SU-DHL-6 (cell line): Measurements from ENCODE around the gene HLA-C.

Source experiments
- EZH2phosphoT487 ChIP-seq: fragments of 200-600 bp; sonication (generic), shearing (Covaris generic); conservative IDR thresholded peaks from 2 replicates; pipeline ENCODE4 v1.6.1; 2018; ENCODE audit warnings: mild to moderate bottlenecking, antibody characterized with exemption, low read length, moderate library complexity, mixed read lengths
- TF ChIP-seq, protein P1 (sequence below): fragments of 200-600 bp; sonication (generic); IDR thresholded peaks from one replicate; pipeline ENCODE4 v1.5.1; 2017; ENCODE audit warnings: antibody characterized with exemption, mild to moderate bottlenecking, low read length, moderate library complexity; ENCODE audit not compliant: insufficient read depth, poor library complexity, severe bottlenecking

DNA sequence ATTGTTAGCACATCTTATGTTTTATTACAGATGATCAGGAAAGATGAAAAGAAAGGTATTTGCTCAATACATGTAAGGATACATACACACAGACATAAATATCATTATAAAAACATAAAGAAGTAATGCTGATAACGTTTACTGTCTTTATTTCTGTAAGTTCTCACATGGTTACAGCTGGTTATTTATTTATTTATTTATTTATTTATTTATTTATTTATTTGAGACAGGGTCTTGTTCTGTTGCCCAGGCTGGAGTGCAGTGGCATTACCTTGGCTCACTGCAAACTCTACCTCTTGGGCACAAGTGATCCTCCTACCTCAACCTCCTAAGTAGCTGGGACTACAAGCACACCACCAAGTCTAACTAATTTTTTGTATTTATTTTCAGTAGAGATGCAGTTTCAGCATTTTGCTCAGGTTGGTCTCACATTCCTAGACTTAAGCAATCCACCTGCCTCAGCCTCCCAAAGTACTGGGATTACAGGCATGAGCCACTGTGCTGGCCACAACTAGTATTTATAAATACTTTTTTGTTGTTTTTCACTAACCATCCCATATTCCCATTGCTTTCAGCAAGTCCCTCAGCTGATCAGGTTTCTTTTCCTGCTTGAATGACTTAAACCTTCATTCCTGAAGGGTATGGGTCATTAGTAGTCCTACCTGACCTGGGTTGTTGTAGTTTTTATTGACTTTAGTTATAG is 49.3 kb upstream of the HLA-C start:
- TF ChIP-seq, protein P1, sequence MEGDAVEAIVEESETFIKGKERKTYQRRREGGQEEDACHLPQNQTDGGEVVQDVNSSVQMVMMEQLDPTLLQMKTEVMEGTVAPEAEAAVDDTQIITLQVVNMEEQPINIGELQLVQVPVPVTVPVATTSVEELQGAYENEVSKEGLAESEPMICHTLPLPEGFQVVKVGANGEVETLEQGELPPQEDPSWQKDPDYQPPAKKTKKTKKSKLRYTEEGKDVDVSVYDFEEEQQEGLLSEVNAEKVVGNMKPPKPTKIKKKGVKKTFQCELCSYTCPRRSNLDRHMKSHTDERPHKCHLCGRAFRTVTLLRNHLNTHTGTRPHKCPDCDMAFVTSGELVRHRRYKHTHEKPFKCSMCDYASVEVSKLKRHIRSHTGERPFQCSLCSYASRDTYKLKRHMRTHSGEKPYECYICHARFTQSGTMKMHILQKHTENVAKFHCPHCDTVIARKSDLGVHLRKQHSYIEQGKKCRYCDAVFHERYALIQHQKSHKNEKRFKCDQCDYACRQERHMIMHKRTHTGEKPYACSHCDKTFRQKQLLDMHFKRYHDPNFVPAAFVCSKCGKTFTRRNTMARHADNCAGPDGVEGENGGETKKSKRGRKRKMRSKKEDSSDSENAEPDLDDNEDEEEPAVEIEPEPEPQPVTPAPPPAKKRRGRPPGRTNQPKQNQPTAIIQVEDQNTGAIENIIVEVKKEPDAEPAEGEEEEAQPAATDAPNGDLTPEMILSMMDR, result no peak
- TF ChIP-seq EZH2phosphoT487, result no peak
